ENCODE data around the gene SFSWAP. TPM values are rescaled to one million over a fixed set of nuclear protein-coding genes. Genes with fewer than 3 reads are reported as not detected.

SFSWAP gene
- total RNA-seq, 1 donor from 2014 or later: 18.2 TPM

DNA sequence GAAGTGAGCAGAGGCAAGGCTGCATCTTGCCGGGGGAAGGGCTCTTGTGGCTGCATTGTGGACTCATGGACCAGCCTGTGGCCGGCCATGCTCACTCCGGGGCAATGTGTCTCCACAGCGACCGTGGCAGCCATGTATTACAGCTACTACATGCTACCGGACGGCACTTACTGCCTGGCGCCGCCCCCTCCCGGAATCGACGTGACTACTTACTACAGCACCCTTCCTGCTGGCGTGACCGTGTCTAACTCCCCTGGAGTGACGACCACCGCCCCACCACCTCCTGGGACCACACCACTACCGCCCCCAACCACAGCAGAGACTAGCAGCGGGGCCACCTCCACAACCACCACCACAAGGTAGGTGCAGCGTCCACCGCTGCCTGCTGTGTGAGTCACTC, 42.1 kb downstream of the SFSWAP start:
- TF ChIP-seq, protein P1, sequence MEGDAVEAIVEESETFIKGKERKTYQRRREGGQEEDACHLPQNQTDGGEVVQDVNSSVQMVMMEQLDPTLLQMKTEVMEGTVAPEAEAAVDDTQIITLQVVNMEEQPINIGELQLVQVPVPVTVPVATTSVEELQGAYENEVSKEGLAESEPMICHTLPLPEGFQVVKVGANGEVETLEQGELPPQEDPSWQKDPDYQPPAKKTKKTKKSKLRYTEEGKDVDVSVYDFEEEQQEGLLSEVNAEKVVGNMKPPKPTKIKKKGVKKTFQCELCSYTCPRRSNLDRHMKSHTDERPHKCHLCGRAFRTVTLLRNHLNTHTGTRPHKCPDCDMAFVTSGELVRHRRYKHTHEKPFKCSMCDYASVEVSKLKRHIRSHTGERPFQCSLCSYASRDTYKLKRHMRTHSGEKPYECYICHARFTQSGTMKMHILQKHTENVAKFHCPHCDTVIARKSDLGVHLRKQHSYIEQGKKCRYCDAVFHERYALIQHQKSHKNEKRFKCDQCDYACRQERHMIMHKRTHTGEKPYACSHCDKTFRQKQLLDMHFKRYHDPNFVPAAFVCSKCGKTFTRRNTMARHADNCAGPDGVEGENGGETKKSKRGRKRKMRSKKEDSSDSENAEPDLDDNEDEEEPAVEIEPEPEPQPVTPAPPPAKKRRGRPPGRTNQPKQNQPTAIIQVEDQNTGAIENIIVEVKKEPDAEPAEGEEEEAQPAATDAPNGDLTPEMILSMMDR (IDR thresholded peaks at IDR 0.05; ENCODE audit: insufficient read depth, low read length, severe bottlenecking): no peak
- H3K36me3 ChIP-seq (ENCODE audit: control insufficient read depth, insufficient read depth, low read length): peaks cover 41% of the 10 kb centered on the region
- FAIRE-seq (no peak), DNase-seq (ENCODE audit: low read depth) (no peak)
- H3K27me3 ChIP-seq (ENCODE audit: control insufficient read depth, insufficient read depth, low read length): no peaks in the 10 kb centered on the region
- no peak overlapping the region for H3K4me3 ChIP-seq (ENCODE audit: low read depth, low read length)

DNA sequence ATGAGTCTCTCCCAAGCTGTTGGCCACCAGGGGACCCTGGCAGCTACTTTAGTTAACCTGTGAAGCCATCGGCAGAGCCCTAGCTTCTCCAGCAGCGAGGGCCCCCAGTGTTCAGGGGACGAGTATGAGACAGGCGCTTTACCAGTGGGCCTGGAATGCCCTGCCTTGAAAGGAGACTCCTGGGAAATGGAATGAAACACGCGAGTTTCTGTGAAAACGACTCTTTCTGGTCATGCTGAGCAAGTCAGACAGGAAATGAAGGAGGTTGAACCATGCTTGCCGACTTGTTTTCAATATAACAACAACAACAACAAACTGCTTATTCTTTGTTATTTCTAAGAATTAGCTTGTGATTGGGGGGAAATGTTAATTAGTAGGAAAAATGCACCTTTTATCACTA, 42.9 kb downstream of the SFSWAP start:
- H3K4me3 ChIP-seq (ENCODE audit: low read depth, low read length): no peak overlapping the region
- TF ChIP-seq, protein P1 (IDR thresholded peaks at IDR 0.05; ENCODE audit: insufficient read depth, low read length, severe bottlenecking): no peak
- H3K27me3 ChIP-seq (ENCODE audit: control insufficient read depth, insufficient read depth, low read length): no peaks in the 10 kb centered on the region
- DNase-seq (ENCODE audit: low read depth) (no peak), FAIRE-seq (no peak)
- peaks cover 41% of the 10 kb centered on the region for H3K36me3 ChIP-seq (ENCODE audit: control insufficient read depth, insufficient read depth, low read length)

DNA sequence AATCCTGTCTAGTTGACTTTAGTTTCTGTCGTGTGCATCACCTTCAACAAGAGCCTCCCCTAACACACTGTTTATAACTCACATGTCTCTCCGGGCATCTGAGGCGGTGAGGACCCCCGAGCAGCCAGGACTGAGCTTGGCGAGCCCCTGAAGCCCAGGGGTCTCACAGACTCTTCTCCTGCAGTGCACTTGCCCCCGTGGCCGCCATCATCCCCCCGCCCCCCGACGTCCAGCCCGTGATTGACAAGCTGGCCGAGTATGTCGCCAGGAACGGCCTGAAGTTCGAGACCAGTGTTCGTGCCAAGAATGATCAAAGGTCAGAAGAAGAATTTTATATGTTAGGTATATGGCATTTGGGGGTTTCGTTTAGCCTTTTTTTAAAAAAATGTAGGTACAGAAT, 43.3 kb downstream of the SFSWAP start:
- TF ChIP-seq, protein P1 (IDR thresholded peaks at IDR 0.05; ENCODE audit: insufficient read depth, low read length, severe bottlenecking): no peak
- FAIRE-seq: no peak
- no peak overlapping the region for H3K4me3 ChIP-seq (ENCODE audit: low read depth, low read length)
- peaks cover 41% of the 10 kb centered on the region for H3K36me3 ChIP-seq (ENCODE audit: control insufficient read depth, insufficient read depth, low read length)
- no peak for DNase-seq (ENCODE audit: low read depth)
- H3K27me3 ChIP-seq (ENCODE audit: control insufficient read depth, insufficient read depth, low read length): no peaks in the 10 kb centered on the region

DNA sequence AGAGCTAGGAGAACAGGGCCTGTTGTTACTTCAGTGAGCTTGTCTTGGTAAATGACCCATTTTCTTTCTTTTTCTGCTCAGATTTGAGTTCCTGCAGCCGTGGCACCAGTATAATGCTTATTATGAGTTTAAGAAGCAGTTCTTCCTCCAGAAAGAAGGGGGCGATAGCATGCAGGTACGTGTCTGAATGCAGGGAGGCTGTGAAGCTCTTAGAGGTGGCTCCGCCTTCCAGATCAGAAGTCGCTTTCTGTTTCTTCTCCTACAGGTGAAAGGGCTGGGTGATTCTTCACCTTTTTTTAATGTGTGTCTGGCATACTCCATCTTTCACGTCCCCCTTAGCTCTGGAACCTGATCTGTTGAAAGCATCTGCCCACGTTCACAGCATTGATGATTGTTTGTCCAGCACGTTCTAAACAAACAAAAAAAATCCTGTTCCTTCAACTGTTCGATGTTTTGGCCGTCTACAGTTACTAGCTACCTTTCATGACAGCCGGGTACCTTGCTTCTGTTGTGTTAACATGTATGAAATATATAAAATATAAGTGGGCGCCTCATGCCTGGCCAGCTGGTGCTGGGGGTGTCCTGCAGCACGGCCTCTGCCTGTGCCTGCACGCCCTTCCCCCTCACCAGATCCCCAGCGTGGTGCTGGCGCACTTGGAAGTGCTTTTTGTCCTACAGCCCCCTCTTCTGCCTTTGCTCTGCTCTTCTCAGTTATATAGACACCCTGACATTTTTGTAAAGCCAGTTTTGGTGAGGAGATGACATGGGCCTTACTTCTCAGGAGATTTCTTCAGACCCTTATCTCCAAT, 44.6 kb downstream of the SFSWAP start:
- H3K27me3 ChIP-seq (ENCODE audit: control insufficient read depth, insufficient read depth, low read length): no peaks in the 10 kb centered on the region
- FAIRE-seq (peak; percentile 43), DNase-seq (ENCODE audit: low read depth) (peak; percentile 30)
- H3K36me3 ChIP-seq (ENCODE audit: control insufficient read depth, insufficient read depth, low read length): peaks cover 39% of the 10 kb centered on the region
- no peak overlapping the region for H3K4me3 ChIP-seq (ENCODE audit: low read depth, low read length)
- TF ChIP-seq, protein P1 (IDR thresholded peaks at IDR 0.05; ENCODE audit: insufficient read depth, low read length, severe bottlenecking): peak; percentile 26

DNA sequence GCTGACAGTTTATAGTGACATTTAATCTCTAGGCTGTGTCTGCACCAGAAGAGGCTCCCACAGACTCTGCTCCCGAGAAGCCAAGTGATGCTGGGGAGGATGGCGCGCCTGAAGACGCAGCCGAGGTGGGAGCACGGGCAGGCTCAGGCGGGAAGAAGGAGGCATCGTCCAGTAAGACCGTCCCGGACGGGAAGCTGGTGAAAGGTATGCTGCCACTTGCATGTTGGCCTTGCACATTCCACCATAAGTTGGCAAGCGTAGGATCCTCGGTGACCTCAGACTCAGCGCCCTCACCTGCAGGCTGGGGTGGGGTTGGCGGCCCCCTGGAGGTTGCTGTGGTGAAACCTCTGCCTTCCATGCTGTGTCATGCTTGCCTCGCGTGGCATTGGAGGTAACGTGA, 45.6 kb downstream of the SFSWAP start:
- H3K27me3 ChIP-seq (ENCODE audit: control insufficient read depth, insufficient read depth, low read length): no peaks in the 10 kb centered on the region
- no peak overlapping the region for H3K4me3 ChIP-seq (ENCODE audit: low read depth, low read length)
- peaks cover 37% of the 10 kb centered on the region for H3K36me3 ChIP-seq (ENCODE audit: control insufficient read depth, insufficient read depth, low read length)
- TF ChIP-seq, protein P1 (IDR thresholded peaks at IDR 0.05; ENCODE audit: insufficient read depth, low read length, severe bottlenecking): no peak
- no peak for FAIRE-seq
- DNase-seq (ENCODE audit: low read depth): no peak

DNA sequence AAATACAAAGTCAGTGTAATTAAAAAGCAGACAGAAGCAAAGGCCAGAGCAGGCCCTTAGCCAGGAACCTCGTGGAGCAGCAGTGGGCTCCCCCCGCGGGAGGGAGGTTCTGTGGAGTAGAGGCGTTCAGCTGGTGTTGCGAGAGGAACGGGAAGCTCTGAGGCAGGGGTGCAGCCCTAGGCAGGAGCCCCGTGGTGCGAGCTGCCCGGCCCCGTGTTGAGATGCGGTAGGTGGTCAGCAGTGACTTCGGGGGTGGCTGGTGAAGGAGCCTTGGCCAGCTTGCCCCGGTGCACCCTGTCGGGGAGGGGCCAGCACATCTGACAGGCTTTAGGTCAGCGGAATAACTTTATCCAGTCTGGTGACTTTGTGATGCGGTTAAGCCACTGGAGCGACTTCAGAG, 46.2 kb downstream of the SFSWAP start:
- H3K36me3 ChIP-seq (ENCODE audit: control insufficient read depth, insufficient read depth, low read length): peaks cover 37% of the 10 kb centered on the region

More for the DNA sequence above, 46.2 kb downstream of the SFSWAP start:
- Histone ChIP-seq H3K4me3 (ENCODE audit: low read depth, low read length) (no peak overlapping the region), H3K27me3 (ENCODE audit: control insufficient read depth, insufficient read depth, low read length) (no peaks in the 10 kb centered on the region)
- TF ChIP-seq, protein P1 (IDR thresholded peaks at IDR 0.05; ENCODE audit: insufficient read depth, low read length, severe bottlenecking): no peak
- FAIRE-seq (no peak), DNase-seq (ENCODE audit: low read depth) (no peak)
